ENCODE measurements around the gene NSRP1. TPM values are rescaled to one million over a fixed set of nuclear protein-coding genes. Genes with fewer than 3 reads are reported as not detected.

The NSRP1 gene
- total and polyA plus RNA-seq, 4 donors = 7.0 to 25.7 (median 9.9) TPM

GRCh38 chr17:30093463-30094147 is 23.0 kb upstream of the NSRP1 start:
- peaks cover 0 to 6% (median 3%) of the 10 kb centered on the region in 4 donors for H3K4me1 ChIP-seq (ENCODE audit: control insufficient read depth in 4 of 4, insufficient read depth in 4 of 4, low read length in 3 of 4)
- peak; percentile 48 for DNase-seq (ENCODE audit: low spot score)
- H3K27ac ChIP-seq (ENCODE audit: low read depth in 1 of 2, low read length in 2 of 2) = no peak overlapping the region
- H3K4me3 ChIP-seq (ENCODE audit: low read depth in 1 of 3, low read length in 3 of 3) = no peak overlapping the region
- WGBS = 19% methylated on average over 12 of the region's 12 CpGs
- H3K9ac ChIP-seq (ENCODE audit: low read depth in 1 of 2, low read length in 2 of 2) = no peak overlapping the region
- no peaks in the 10 kb centered on the region for H3K36me3 ChIP-seq (ENCODE audit: control insufficient read depth in 4 of 4, insufficient read depth in 3 of 4, low read depth in 1 of 4, low read length in 3 of 4)
- TF ChIP-seq RAD21 (IDR thresholded peaks at IDR 0.05) (peak; percentile 83 to 91), FOXA1 (IDR thresholded peaks at IDR 0.05) (no peak), CTCF (IDR thresholded peaks at IDR 0.05; ENCODE audit: low read depth, low read length, missing input control) (peak; percentile 84)
- peaks cover 0 to 2% (median 0%) of the 10 kb centered on the region in 4 donors for H3K27me3 ChIP-seq (ENCODE audit: control insufficient read depth in 4 of 4, insufficient read depth in 4 of 4, low read length in 3 of 4)
- H3K9me3 ChIP-seq (ENCODE audit: control insufficient read depth in 4 of 4, low read length in 3 of 4) = no peaks in the 10 kb centered on the region

GRCh38 chr17:30095507-30096244 is 20.9 kb upstream of the NSRP1 start:
- no peak for DNase-seq (ENCODE audit: low spot score)

More at GRCh38 chr17:30095507-30096244, 20.9 kb upstream of the NSRP1 start:
- Histone ChIP-seq H3K4me1 (ENCODE audit: control insufficient read depth in 4 of 4, insufficient read depth in 4 of 4, low read length in 3 of 4) (peaks cover 0 to 6% (median 3%) of the 10 kb centered on the region in 4 donors), H3K36me3 (ENCODE audit: control insufficient read depth in 4 of 4, insufficient read depth in 3 of 4, low read depth in 1 of 4, low read length in 3 of 4) (no peaks in the 10 kb centered on the region), H3K4me3 (ENCODE audit: low read depth in 1 of 3, low read length in 3 of 3) (no peak overlapping the region), H3K27me3 (ENCODE audit: control insufficient read depth in 4 of 4, insufficient read depth in 4 of 4, low read length in 3 of 4) (no peaks in the 10 kb centered on the region), H3K9me3 (ENCODE audit: control insufficient read depth in 4 of 4, low read length in 3 of 4) (no peaks in the 10 kb centered on the region), H3K9ac (ENCODE audit: low read depth in 1 of 2, low read length in 2 of 2) (no peak overlapping the region), H3K27ac (ENCODE audit: low read depth in 1 of 2, low read length in 2 of 2) (no peak overlapping the region)
- TF ChIP-seq CTCF (IDR thresholded peaks at IDR 0.05; ENCODE audit: low read depth, low read length, missing input control) (peak; percentile 25), FOXA1 (IDR thresholded peaks at IDR 0.05) (no peak), YY1 (IDR thresholded peaks at IDR 0.05) (no peak), REST (IDR thresholded peaks at IDR 0.05) (no peak), NR2F2 (IDR thresholded peaks at IDR 0.05) (no peak), FOXA2 (IDR thresholded peaks at IDR 0.05) (no peak), EGR1 (IDR thresholded peaks at IDR 0.05; ENCODE audit: low read depth in 2 of 2) (no peak), GABPA (IDR thresholded peaks at IDR 0.05 in 1 of 2, conservative IDR thresholded peaks at IDR 0.05 in 1 of 2) (no peak), HNF4G (IDR thresholded peaks at IDR 0.05) (no peak), RXRA (IDR thresholded peaks at IDR 0.05) (no peak), RAD21 (IDR thresholded peaks at IDR 0.05) (peak; percentile 24 to 55), TAF1 (conservative IDR thresholded peaks at IDR 0.05) (no peak), MAX (IDR thresholded peaks at IDR 0.05) (no peak)
- WGBS = 63% methylated on average over 4 of the region's 4 CpGs
